HG03565 (cell line): ENCODE results near the gene RAPGEF6.
"Not testable (repeated sequence)": the region's sequence is repeated elsewhere in the genome, so short reads cannot be mapped to it uniquely, and the experiment has no call there.

Experiments
- ATAC-seq: cut with Tn5 transposase; IDR thresholded peaks from one replicate; pipeline ENCODE4 v1.9.1; 2021; ENCODE audit warnings: mild to moderate bottlenecking, moderate library complexity; ENCODE audit not compliant: unreplicated experiment

RAPGEF6 gene

GRCh38 chr5:131431794-131432193 lies 203.2 kb downstream of the RAPGEF6 start:
- ATAC-seq: no peak

- ATAC-seq: no peak
Measured at GRCh38 chr5:131430794-131431193, 204.2 kb downstream of the RAPGEF6 start.

GRCh38 chr5:131426011-131426410 lies 209.0 kb downstream of the RAPGEF6 start:
- no peak for ATAC-seq

- no peak for ATAC-seq
Measured at GRCh38 chr5:131423056-131423455, 212.0 kb downstream of the RAPGEF6 start.

- no peak for ATAC-seq
Measured at GRCh38 chr5:131419877-131420276, 215.2 kb downstream of the RAPGEF6 start.

- ATAC-seq: no peak
Measured at GRCh38 chr5:131418846-131419245, 216.2 kb downstream of the RAPGEF6 start.

- ATAC-seq: peak; percentile 18
Measured at GRCh38 chr5:131417240-131417869, 217.7 kb downstream of the RAPGEF6 start.

GRCh38 chr5:131416729-131417128 lies 218.3 kb downstream of the RAPGEF6 start:
- peak; percentile 66 for ATAC-seq

GRCh38 chr5:131413605-131414559 lies 221.1 kb downstream of the RAPGEF6 start:
- peak; percentile 69 for ATAC-seq

- ATAC-seq: no peak
Measured at GRCh38 chr5:131406975-131407638, 227.9 kb downstream of the RAPGEF6 start.

- ATAC-seq: no peak
Measured at GRCh38 chr5:131406076-131406475, 229.0 kb downstream of the RAPGEF6 start.

GRCh38 chr5:131405674-131406073 lies 229.4 kb downstream of the RAPGEF6 start:
- ATAC-seq: no peak

- no peak for ATAC-seq
Measured at GRCh38 chr5:131400585-131400984, 234.4 kb downstream of the RAPGEF6 start.

- not testable (repeated sequence) for ATAC-seq
Measured at GRCh38 chr5:131399007-131399406, 236.0 kb downstream of the RAPGEF6 start.

- no peak for ATAC-seq
Measured at GRCh38 chr5:131396630-131397273, 238.3 kb downstream of the RAPGEF6 start.

- ATAC-seq: peak; percentile 91
Measured at GRCh38 chr5:131396015-131396414, 239.0 kb downstream of the RAPGEF6 start.

GRCh38 chr5:131394128-131394527 lies 240.9 kb downstream of the RAPGEF6 start:
- peak; percentile 53 for ATAC-seq

GRCh38 chr5:131393498-131393968 lies 241.5 kb downstream of the RAPGEF6 start:
- ATAC-seq: no peak

GRCh38 chr5:131392466-131393095 lies 242.4 kb downstream of the RAPGEF6 start:
- ATAC-seq: no peak

- ATAC-seq: no peak
Measured at GRCh38 chr5:131389869-131390265, 245.2 kb downstream of the RAPGEF6 start.
